Ishikawa (cell line): ENCODE results near the gene NR5A1.

Experiments used
- CEBPB ChIP-seq: IDR thresholded peaks from 2 replicates; pipeline ENCODE4 v1.6.1; 2012
- CREB1 ChIP-seq: IDR thresholded peaks from 2 replicates; pipeline ENCODE4 v1.6.1; 2012; ENCODE audit warnings: low read depth
- EGR1 ChIP-seq: IDR thresholded peaks from 2 replicates; pipeline ENCODE4 v1.6.1; 2012
- EP300 ChIP-seq: IDR thresholded peaks from 2 replicates; pipeline ENCODE4 v1.6.1; 2012; ENCODE audit warnings: borderline replicate concordance
- FOXM1 ChIP-seq: IDR thresholded peaks from 2 replicates; pipeline ENCODE4 v1.6.1; 2012; ENCODE audit warnings: low read depth, borderline replicate concordance
- NFIC ChIP-seq: IDR thresholded peaks from 2 replicates; pipeline ENCODE4 v1.6.1; 2012
- RAD21 ChIP-seq: IDR thresholded peaks from 2 replicates; pipeline ENCODE4 v1.6.1; 2012; ENCODE audit warnings: low read depth
- REST ChIP-seq: IDR thresholded peaks from 2 replicates; pipeline ENCODE4 v1.6.1; 2012; ENCODE audit warnings: low read depth, mild to moderate bottlenecking
- TAF1 ChIP-seq: IDR thresholded peaks from 2 replicates; pipeline ENCODE4 v1.6.1; 2012; ENCODE audit warnings: low read depth, mild to moderate bottlenecking
- TCF12 ChIP-seq: IDR thresholded peaks from 2 replicates; pipeline ENCODE4 v1.6.1; 2012; ENCODE audit warnings: low read depth
- TEAD4 ChIP-seq: IDR thresholded peaks from 2 replicates; pipeline ENCODE4 v1.6.1; 2012
- YY1 ChIP-seq: IDR thresholded peaks from 2 replicates; pipeline ENCODE4 v1.6.1; 2012; ENCODE audit warnings: low read depth
- ZBTB7A ChIP-seq: IDR thresholded peaks from 2 replicates; pipeline ENCODE4 v1.6.1; 2012; ENCODE audit warnings: low read depth
- TF ChIP-seq, protein P1 (sequence below): IDR thresholded peaks from 2 replicates; pipeline ENCODE4 v1.6.1; 2012
- TF ChIP-seq, protein P2 (sequence below): IDR thresholded peaks from 2 replicates; pipeline ENCODE4 v1.6.1; 2012

The NR5A1 gene

GRCh38 chr9:124499216-124499615, 8.0 kb downstream of the NR5A1 start:
- TF ChIP-seq REST (no peak), EP300 (no peak), CEBPB (no peak), TEAD4 (no peak), NFIC (no peak), RAD21 (no peak), TAF1 (no peak), TCF12 (no peak), EGR1 (no peak), ZBTB7A (no peak), FOXM1 (no peak), CREB1 (no peak)
- TF ChIP-seq, protein P1, sequence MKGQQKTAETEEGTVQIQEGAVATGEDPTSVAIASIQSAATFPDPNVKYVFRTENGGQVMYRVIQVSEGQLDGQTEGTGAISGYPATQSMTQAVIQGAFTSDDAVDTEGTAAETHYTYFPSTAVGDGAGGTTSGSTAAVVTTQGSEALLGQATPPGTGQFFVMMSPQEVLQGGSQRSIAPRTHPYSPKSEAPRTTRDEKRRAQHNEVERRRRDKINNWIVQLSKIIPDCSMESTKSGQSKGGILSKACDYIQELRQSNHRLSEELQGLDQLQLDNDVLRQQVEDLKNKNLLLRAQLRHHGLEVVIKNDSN = no peak
- TF ChIP-seq, protein P2, sequence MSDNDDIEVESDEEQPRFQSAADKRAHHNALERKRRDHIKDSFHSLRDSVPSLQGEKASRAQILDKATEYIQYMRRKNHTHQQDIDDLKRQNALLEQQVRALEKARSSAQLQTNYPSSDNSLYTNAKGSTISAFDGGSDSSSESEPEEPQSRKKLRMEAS = no peak

DNA sequence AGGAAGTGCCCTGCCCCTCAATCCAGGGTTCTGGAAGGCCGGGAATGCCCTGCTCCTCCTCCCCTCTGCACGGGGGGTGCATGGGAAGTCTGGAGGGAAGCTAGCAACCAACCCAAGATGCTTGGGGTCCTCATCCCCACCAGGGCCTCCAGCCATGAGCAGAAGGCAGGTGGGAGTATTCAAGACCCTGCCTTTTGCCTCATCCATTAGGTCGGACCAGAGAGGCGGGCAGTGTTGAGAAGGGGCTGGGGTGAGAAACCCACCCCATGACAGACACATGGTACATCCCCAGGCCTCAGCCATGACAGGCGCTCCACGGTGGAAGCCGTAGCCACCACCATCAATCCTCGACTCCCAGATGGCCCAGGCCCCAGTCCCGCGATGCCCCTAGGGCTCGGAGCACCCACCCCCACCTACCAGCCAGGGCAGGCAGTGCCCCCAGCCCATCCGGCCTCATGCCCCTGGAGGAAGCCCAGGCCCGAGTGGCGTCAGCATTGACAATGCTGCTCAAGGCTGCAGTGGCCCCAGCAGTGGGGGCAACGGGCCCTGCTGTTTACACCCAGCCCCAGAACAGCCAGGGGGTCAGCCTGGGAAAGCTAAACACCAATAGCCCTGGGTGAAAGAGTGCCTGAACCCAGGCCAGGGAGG, 8.6 kb downstream of the NR5A1 start:
- TF ChIP-seq FOXM1 = no peak
- TF ChIP-seq ZBTB7A = no peak

DNA sequence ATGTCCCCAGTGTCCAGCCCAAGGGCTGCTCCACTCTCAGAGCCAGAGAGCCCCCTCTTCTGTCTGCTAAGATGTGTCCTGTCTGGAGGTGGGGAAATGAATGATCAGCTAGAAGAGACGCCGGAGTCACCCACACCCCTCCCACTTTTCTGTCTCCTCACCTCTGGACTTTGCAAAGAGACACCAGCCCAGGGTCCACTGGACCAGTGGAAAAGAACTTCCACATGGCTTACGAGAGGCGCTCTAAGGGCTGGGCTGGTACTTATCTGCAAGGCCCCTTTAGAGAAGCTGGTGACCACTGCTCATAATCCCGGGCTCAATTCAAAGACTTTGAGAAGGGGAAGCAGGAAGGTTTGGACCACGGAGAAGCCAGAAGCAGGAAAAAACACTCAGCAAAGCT, 9.2 kb downstream of the NR5A1 start:
- TF ChIP-seq TCF12 = no peak
- no peak for TF ChIP-seq FOXM1
- no peak for TF ChIP-seq REST
- no peak for TF ChIP-seq TAF1
- TF ChIP-seq, protein P2 = no peak
- TF ChIP-seq CREB1 = no peak
- TF ChIP-seq EGR1 = no peak

- TF ChIP-seq RAD21 (no peak), TAF1 (no peak), YY1 (no peak), TCF12 (no peak), ZBTB7A (no peak), FOXM1 (no peak), NFIC (no peak), CEBPB (no peak), EP300 (no peak), EGR1 (no peak), TEAD4 (no peak), CREB1 (no peak), REST (no peak)
- TF ChIP-seq, protein P2 = no peak
- TF ChIP-seq, protein P1 = no peak
Observed at GRCh38 chr9:124497441-124497840, 9.8 kb downstream of the NR5A1 start.

- TF ChIP-seq ZBTB7A (0 out of 2 replicates have a peak, but pooled peaks have one; percentile 1), NFIC (no peak), RAD21 (no peak), YY1 (no peak), CEBPB (no peak), CREB1 (no peak)
Observed at GRCh38 chr9:124496463-124496862, 10.7 kb downstream of the NR5A1 start.
